HepG2 (cell line): Measurements from ENCODE around the gene DHX30. TPM values are rescaled to one million over a fixed set of nuclear protein-coding genes. Genes with fewer than 3 reads are reported as not detected.

Experiments used
- ARID4A ChIP-seq: sonication (generic); formaldehyde crosslinking; IDR thresholded peaks from 2 replicates; pipeline ENCODE4 v1.5.0; 2020; ENCODE audit warnings: mild to moderate bottlenecking, missing genetic modification reagents, borderline replicate concordance
- ATM ChIP-seq: fragments of 450-650 bp; IDR thresholded peaks from 2 replicates; pipeline ENCODE4 v1.7.1; 2017; ENCODE audit warnings: mild to moderate bottlenecking, borderline replicate concordance
- CBX2 ChIP-seq, 2 experiments: fragments of 200-600 bp in 1 of 2; sonication (generic); formaldehyde crosslinking in 1 of 2; IDR thresholded peaks; 2 replicates each; pipeline versions ENCODE4 v1.7.0 to v1.8.1; 2018 to 2022; ENCODE audit warnings: low read depth in 2 of 2, low read length in 1 of 2, mild to moderate bottlenecking in 1 of 2, missing genetic modification reagents in 1 of 2
- KDM5B ChIP-seq: sonication (generic); formaldehyde crosslinking; IDR thresholded peaks from 2 replicates; pipeline ENCODE4 v1.4.0; 2020; ENCODE audit warnings: missing genetic modification reagents, mild to moderate bottlenecking, borderline replicate concordance
- MXI1 ChIP-seq: IDR thresholded peaks from 3 replicates; pipeline ENCODE4 v1.6.1; 2012; ENCODE audit warnings: low read depth, low read length, inconsistent platforms, borderline replicate concordance
- NAIF1 ChIP-seq: sonication (generic); formaldehyde crosslinking; IDR thresholded peaks from 2 replicates; pipeline ENCODE4 v1.5.0; 2020; ENCODE audit warnings: mild to moderate bottlenecking, missing genetic modification reagents, borderline replicate concordance
- NR2C2 ChIP-seq: sonication (generic); formaldehyde crosslinking; IDR thresholded peaks from 2 replicates; pipeline ENCODE4 v1.4.0; 2020; ENCODE audit warnings: missing genetic modification reagents, mild to moderate bottlenecking, moderate library complexity, borderline replicate concordance
- ONECUT2 ChIP-seq: sonication (generic); formaldehyde crosslinking; IDR thresholded peaks from 2 replicates; pipeline ENCODE4 v1.4.0; 2020; ENCODE audit warnings: missing genetic modification reagents
- PAWR ChIP-seq: sonication (generic); formaldehyde crosslinking; IDR thresholded peaks from 2 replicates; pipeline ENCODE4 v1.4.0; 2020; ENCODE audit warnings: missing genetic modification reagents, mild to moderate bottlenecking, borderline replicate concordance
- TFDP2 ChIP-seq: sonication (generic); formaldehyde crosslinking; IDR thresholded peaks from 2 replicates; pipeline ENCODE4 v1.4.0; 2020; ENCODE audit warnings: missing genetic modification reagents
- ZFP1 ChIP-seq: IDR thresholded peaks from 2 replicates; pipeline ENCODE4 v1.6.1; 2016
- ZNF670 ChIP-seq: sonication (generic); formaldehyde crosslinking; IDR thresholded peaks from 2 replicates; pipeline ENCODE4 v1.8.0; 2022; ENCODE audit warnings: mild to moderate bottlenecking, missing genetic modification reagents, borderline replicate concordance
- ZSCAN9 ChIP-seq: IDR thresholded peaks from 2 replicates; pipeline ENCODE4 v1.6.1; 2016; ENCODE audit warnings: borderline replicate concordance
- polyA plus RNA-seq, 8 experiments: library from polyadenylated mRNA; depleted of rRNA in 3 of 8; stranded (reverse) in 7 of 8; unstranded in 1 of 8; fragments of >200 nt; fragmentation: Illumina TruSeq in 4 of 8; extraction: Trizol in 4 of 8; gene quantifications; 2 replicates each; pipeline versions ENCODE4 v1.2.1 to v1.2.3, GENCODE V29; 2011 to 2016; ENCODE audit warnings: low read depth in 4 of 8, missing spikeins in 1 of 8, mixed read lengths in 1 of 8; ENCODE audit not compliant: insufficient read depth in 1 of 8
- total RNA-seq, 5 experiments: library from RNA; depleted of rRNA; stranded (reverse); fragments of >200 nt; fragmentation: Illumina TruSeq; extraction: Trizol; gene quantifications; 2 replicates each; pipeline ENCODE4 v1.2.3, GENCODE V29; 2016; ENCODE audit warnings: low read depth in 1 of 5
- TF ChIP-seq, protein P1 (sequence below): sonication (generic); formaldehyde crosslinking; IDR thresholded peaks from 2 replicates; pipeline ENCODE4 v1.8.1; 2023; ENCODE audit warnings: mild to moderate bottlenecking, missing genetic modification reagents
- TF ChIP-seq, protein P2 (sequence below): sonication (generic); formaldehyde crosslinking; IDR thresholded peaks from 2 replicates; pipeline ENCODE4 v1.8.1; 2022; ENCODE audit warnings: low read depth, mild to moderate bottlenecking, missing genetic modification reagents
- TF ChIP-seq, protein P3 (sequence below): conservative IDR thresholded peaks from 2 replicates; pipeline ENCODE4 v1.6.1; 2018; ENCODE audit warnings: missing genetic modification reagents

DHX30 gene
- total and polyA plus RNA-seq, 2 of the 13 experiments (the other 11 are each of a cell fraction or from before 2014, with no cell fraction given): 30.6 to 59.4 TPM

GRCh38 chr3:47824541-47825473, 21.9 kb downstream of the DHX30 start (continued):
- TF ChIP-seq CBX2 (IDR thresholded peaks at IDR 0.05; ENCODE audit: low read depth, low read length): no peak
- TF ChIP-seq CBX2 (CRISPR knock-in tag; IDR thresholded peaks at IDR 0.05; ENCODE audit: low read depth): no peak
- TF ChIP-seq ONECUT2: no peak
- TF ChIP-seq PAWR (CRISPR knock-in tag): 0 out of 2 replicates have a peak, but pooled peaks have one; percentile 44
- TF ChIP-seq NR2C2: peak; percentile 94
- no peak for TF ChIP-seq ZSCAN9 (CRISPR knock-in tag)
- TF ChIP-seq TFDP2: peak; percentile 82
- TF ChIP-seq ZFP1 (CRISPR knock-in tag): no peak
- TF ChIP-seq MXI1: peak; percentile 78; the same call in 1 of the 3 replicates
- TF ChIP-seq ZNF670 (CRISPR knock-in tag): no peak
- TF ChIP-seq, protein P1, sequence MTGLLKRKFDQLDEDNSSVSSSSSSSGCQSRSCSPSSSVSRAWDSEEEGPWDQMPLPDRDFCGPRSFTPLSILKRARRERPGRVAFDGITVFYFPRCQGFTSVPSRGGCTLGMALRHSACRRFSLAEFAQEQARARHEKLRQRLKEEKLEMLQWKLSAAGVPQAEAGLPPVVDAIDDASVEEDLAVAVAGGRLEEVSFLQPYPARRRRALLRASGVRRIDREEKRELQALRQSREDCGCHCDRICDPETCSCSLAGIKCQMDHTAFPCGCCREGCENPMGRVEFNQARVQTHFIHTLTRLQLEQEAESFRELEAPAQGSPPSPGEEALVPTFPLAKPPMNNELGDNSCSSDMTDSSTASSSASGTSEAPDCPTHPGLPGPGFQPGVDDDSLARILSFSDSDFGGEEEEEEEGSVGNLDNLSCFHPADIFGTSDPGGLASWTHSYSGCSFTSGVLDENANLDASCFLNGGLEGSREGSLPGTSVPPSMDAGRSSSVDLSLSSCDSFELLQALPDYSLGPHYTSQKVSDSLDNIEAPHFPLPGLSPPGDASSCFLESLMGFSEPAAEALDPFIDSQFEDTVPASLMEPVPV (CRISPR knock-in tag): peak; percentile 22; the same call in 1 of the 2 replicates
- no peak for TF ChIP-seq ATM
- peak; percentile 96; the same call in 1 of the 2 replicates for TF ChIP-seq KDM5B (CRISPR knock-in tag)
- TF ChIP-seq, protein P2, sequence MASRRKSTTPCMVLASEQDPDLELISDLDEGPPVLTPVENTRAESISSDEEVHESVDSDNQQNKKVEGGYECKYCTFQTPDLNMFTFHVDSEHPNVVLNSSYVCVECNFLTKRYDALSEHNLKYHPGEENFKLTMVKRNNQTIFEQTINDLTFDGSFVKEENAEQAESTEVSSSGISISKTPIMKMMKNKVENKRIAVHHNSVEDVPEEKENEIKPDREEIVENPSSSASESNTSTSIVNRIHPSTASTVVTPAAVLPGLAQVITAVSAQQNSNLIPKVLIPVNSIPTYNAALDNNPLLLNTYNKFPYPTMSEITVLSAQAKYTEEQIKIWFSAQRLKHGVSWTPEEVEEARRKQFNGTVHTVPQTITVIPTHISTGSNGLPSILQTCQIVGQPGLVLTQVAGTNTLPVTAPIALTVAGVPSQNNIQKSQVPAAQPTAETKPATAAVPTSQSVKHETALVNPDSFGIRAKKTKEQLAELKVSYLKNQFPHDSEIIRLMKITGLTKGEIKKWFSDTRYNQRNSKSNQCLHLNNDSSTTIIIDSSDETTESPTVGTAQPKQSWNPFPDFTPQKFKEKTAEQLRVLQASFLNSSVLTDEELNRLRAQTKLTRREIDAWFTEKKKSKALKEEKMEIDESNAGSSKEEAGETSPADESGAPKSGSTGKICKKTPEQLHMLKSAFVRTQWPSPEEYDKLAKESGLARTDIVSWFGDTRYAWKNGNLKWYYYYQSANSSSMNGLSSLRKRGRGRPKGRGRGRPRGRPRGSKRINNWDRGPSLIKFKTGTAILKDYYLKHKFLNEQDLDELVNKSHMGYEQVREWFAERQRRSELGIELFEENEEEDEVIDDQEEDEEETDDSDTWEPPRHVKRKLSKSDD (CRISPR knock-in tag): peak; percentile 94
- TF ChIP-seq NAIF1: no peak
- TF ChIP-seq, protein P3, sequence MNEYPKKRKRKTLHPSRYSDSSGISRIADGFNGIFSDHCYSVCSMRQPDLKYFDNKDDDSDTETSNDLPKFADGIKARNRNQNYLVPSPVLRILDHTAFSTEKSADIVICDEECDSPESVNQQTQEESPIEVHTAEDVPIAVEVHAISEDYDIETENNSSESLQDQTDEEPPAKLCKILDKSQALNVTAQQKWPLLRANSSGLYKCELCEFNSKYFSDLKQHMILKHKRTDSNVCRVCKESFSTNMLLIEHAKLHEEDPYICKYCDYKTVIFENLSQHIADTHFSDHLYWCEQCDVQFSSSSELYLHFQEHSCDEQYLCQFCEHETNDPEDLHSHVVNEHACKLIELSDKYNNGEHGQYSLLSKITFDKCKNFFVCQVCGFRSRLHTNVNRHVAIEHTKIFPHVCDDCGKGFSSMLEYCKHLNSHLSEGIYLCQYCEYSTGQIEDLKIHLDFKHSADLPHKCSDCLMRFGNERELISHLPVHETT (CRISPR knock-in tag): peak; percentile 72
- TF ChIP-seq ARID4A: peak; percentile 94
